ENCODE results near the gene CREB1. TPM values are rescaled to one million over a fixed set of nuclear protein-coding genes. Genes with fewer than 3 reads are reported as not detected.

The CREB1 gene
- total RNA-seq, 6 experiments from 2014 or later: 32.9 to 51.8 (median 48.9) TPM

DNA sequence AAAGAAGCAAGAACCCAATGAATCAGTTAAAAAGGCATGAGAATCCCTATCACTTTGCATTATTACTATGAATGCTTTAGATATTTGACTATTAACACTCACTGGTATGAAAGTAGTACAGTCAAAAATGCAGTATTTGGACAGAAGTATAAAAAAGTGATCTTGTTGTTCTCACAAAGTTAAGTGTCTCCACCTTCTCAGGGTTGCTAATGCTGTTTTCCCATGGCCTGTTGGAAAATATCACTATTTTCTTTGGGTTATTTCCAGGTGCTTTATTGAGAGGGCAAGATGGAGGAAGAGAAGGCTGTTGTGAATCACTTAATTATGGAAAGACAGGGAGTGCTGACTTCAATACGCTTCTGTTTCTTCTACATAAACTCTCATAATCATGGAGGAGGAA lies 13.6 kb upstream of the CREB1 start:
- Mint-ChIP-seq H3K9me3 (peaks cover 11% of the 10 kb centered on the region), H3K4me1 (ENCODE audit: low read depth) (peaks cover 58% of the 10 kb centered on the region), H3K36me3 (ENCODE audit: low read depth) (peaks cover 21% of the 10 kb centered on the region), H3K27me3 (ENCODE audit: insufficient read depth) (peaks cover under 1% of the 10 kb centered on the region), H3K4me3 (no peak overlapping the region), H3K27ac (peak overlapping the region; percentile 25; the same call in 1 of the 2 replicates)
- TF ChIP-seq, protein P1, sequence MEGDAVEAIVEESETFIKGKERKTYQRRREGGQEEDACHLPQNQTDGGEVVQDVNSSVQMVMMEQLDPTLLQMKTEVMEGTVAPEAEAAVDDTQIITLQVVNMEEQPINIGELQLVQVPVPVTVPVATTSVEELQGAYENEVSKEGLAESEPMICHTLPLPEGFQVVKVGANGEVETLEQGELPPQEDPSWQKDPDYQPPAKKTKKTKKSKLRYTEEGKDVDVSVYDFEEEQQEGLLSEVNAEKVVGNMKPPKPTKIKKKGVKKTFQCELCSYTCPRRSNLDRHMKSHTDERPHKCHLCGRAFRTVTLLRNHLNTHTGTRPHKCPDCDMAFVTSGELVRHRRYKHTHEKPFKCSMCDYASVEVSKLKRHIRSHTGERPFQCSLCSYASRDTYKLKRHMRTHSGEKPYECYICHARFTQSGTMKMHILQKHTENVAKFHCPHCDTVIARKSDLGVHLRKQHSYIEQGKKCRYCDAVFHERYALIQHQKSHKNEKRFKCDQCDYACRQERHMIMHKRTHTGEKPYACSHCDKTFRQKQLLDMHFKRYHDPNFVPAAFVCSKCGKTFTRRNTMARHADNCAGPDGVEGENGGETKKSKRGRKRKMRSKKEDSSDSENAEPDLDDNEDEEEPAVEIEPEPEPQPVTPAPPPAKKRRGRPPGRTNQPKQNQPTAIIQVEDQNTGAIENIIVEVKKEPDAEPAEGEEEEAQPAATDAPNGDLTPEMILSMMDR (IDR thresholded peaks at IDR 0.05): no peak
- DNase-seq: peak; percentile 9

DNA sequence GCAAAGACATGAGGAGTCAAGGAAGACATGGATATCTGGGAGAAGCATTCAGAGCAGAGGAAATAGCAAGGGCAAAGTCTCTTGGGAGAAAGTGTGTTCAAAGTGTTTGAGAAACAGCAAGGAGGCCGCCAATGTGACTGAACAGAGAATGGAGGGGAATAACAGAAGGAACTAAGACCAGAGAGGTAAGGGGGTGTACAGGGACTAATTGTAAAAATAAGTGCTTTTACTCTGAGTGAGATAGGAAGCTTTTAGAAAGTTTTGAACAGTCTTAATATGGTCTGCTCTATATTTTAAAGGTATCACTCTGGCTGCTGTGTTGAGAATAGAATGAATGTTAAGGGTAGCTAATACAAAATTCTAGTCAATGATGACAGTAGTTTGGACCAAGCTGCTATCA lies 6.8 kb upstream of the CREB1 start:
- Mint-ChIP-seq H3K36me3 (ENCODE audit: low read depth) (peaks cover 14% of the 10 kb centered on the region), H3K27ac (no peak overlapping the region), H3K4me3 (no peak overlapping the region), H3K9me3 (peaks cover 11% of the 10 kb centered on the region), H3K4me1 (ENCODE audit: low read depth) (peaks cover 12% of the 10 kb centered on the region), H3K27me3 (ENCODE audit: insufficient read depth) (no peaks in the 10 kb centered on the region)
- TF ChIP-seq, protein P1 (IDR thresholded peaks at IDR 0.05): no peak
- DNase-seq: no peak

DNA sequence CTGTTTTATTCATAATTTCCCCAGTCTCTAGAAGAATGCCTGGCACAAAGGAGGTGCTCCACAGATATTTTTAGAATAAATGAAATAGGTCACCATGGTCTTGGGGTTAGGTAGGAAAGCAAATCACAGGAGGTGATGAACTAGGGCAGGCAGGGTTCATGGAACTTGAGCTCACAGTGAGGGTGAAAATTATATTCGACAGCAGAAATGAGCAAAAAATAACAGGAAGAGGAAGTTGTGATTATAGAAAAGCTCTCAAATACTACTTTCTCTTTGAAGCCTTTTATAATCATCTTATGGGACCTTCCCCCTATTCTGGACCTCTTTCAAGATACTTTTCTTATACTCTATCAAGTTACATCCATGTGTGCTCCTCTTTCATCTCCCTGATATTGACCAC lies 4.5 kb upstream of the CREB1 start:
- no peak for DNase-seq
- peaks cover 6% of the 10 kb centered on the region; the same call in 1 of the 2 replicates for H3K36me3 Mint-ChIP-seq (ENCODE audit: low read depth)
- no peaks in the 10 kb centered on the region for H3K9me3 Mint-ChIP-seq
- no peak overlapping the region for H3K4me3 Mint-ChIP-seq
- no peak overlapping the region for H3K27ac Mint-ChIP-seq
- TF ChIP-seq, protein P1 (IDR thresholded peaks at IDR 0.05): no peak
- H3K27me3 Mint-ChIP-seq (ENCODE audit: insufficient read depth): peaks cover 2% of the 10 kb centered on the region
- peaks cover 18% of the 10 kb centered on the region for H3K4me1 Mint-ChIP-seq (ENCODE audit: low read depth)

DNA sequence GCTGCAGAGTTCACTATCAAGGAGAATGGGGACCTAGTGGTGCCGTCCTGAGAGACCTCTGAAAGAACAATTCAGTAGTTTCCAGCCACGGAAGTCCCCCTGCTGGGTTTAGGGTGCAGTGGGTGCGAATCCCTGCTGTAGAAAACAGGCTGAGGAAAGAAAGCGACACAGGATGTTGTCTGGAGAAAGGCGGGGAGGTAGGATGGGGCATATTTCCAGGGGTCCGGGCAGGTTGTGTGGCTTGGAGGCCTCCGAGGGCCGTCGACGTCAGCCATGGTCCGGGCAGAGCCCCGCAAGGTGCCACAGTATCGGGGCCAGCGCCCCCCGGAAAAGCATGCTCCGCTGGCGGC lies 807 bp upstream of the CREB1 start:
- Mint-ChIP-seq H3K36me3 (ENCODE audit: low read depth) (peaks cover 15% of the 10 kb centered on the region), H3K4me3 (peak overlapping the region; percentile 92), H3K27me3 (ENCODE audit: insufficient read depth) (peaks cover 5% of the 10 kb centered on the region), H3K4me1 (ENCODE audit: low read depth) (peaks cover 37% of the 10 kb centered on the region), H3K27ac (peak overlapping the region; percentile 95), H3K9me3 (no peaks in the 10 kb centered on the region)
- DNase-seq: peak; percentile 21
- TF ChIP-seq, protein P1 (IDR thresholded peaks at IDR 0.05): no peak

DNA sequence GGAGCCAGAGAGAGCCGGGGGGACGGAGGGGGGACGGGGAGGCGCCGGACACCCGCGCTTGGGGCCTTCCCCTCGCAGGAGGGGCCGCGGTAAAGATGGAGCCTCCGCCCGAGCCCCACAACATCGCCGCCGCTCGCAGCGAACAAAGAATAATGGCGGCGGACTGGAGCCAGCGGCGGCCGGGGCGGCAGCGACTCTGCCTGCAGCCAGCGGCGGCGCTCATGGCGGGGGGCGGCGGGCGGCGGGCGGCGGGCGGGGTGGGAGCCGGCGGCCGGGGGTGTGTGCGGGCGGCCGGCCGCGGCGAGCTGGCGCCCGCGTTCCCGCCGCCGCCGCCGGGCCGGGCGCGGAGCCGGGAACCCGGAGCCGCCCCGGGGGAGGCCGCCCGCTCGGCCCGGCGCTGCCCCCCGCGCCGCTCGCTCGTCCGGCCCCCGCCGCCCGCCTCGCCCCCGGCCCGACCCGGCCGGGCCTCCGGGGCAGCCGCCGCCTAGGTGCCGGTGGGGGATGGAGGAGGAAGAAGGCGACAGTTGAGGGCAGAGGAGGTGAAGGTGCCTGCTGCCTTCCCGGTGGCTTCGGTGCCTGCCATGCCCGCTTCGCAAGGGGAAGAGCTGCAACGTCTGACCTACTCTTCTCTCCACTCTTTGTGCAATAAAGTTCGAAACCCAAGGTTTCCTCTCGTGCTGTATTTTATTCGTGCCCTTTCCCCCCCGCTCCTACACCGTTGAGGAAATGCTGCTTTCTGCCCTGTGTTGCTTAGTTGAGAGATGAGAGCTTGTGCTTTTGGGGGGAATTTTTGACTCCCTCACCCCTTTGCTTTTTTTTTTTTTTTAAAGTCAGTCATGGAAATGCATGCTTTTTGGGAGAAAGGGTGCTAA lies 634 bp downstream of the CREB1 start:
- Mint-ChIP-seq H3K27me3 (ENCODE audit: insufficient read depth) (peaks cover 5% of the 10 kb centered on the region), H3K36me3 (ENCODE audit: low read depth) (peaks cover 15% of the 10 kb centered on the region), H3K9me3 (no peaks in the 10 kb centered on the region), H3K4me3 (peak overlapping the region; percentile 99), H3K4me1 (ENCODE audit: low read depth) (peaks cover 44% of the 10 kb centered on the region), H3K27ac (peak overlapping the region; percentile 100)
- TF ChIP-seq, protein P1 (IDR thresholded peaks at IDR 0.05): no peak
- peak; percentile 29 for DNase-seq

Measured in HFFc6 (cell line).